Measurements from ENCODE around the gene U2AF1L4. TPM values are rescaled to one million over a fixed set of nuclear protein-coding genes. Genes with fewer than 3 reads are reported as not detected.

Gene U2AF1L4
- total and polyA plus RNA-seq, 2 donors (not counting 1 experiment from before 2014, with no cell fraction given): 62.1 to 89.7 TPM

DNA sequence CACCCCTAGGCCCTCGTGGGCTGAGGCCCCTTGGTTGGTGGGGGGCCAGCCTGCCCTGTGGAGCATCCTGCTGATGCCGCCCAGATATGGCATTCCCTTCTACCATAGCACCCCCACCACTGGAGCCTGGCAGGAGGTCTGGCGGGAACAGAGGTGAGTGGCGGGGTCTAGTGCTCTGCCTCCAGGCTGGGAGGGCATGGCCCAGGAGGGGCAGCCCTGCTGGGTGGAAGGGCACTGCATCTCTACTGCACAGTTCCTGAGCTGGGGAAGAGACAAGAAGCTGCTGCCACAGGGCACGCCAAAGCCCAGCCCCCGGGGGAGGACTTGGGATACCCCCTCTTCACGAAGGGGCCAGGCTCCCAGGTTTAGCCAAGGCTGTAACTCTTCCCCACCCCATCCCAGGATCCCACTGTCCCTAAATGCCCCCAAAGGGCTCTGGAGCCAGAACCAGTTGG is 29.8 kb downstream of the U2AF1L4 start:
- TF ChIP-seq, protein P1, sequence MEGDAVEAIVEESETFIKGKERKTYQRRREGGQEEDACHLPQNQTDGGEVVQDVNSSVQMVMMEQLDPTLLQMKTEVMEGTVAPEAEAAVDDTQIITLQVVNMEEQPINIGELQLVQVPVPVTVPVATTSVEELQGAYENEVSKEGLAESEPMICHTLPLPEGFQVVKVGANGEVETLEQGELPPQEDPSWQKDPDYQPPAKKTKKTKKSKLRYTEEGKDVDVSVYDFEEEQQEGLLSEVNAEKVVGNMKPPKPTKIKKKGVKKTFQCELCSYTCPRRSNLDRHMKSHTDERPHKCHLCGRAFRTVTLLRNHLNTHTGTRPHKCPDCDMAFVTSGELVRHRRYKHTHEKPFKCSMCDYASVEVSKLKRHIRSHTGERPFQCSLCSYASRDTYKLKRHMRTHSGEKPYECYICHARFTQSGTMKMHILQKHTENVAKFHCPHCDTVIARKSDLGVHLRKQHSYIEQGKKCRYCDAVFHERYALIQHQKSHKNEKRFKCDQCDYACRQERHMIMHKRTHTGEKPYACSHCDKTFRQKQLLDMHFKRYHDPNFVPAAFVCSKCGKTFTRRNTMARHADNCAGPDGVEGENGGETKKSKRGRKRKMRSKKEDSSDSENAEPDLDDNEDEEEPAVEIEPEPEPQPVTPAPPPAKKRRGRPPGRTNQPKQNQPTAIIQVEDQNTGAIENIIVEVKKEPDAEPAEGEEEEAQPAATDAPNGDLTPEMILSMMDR (IDR thresholded peaks at IDR 0.05): no peak
- no peak for TF ChIP-seq EZH2 (IDR thresholded peaks at IDR 0.05; ENCODE audit: borderline replicate concordance, insufficient read depth, low read depth, low read length, poor library complexity, severe bottlenecking)
- Histone ChIP-seq H3K4me3 (ENCODE audit: control extremely low read depth in 1 of 5, extremely low read depth in 1 of 5, insufficient read depth in 1 of 5, low read depth in 2 of 5, low read length in 4 of 5) (peak overlapping the region in 3 of 5 experiments; percentile 76 to 83 (median 76)), H3K27ac (ENCODE audit: low read length in 2 of 2) (peak overlapping the region; percentile 85), H3K4me1 (ENCODE audit: control insufficient read depth in 2 of 2, insufficient read depth in 2 of 2, low read length in 2 of 2) (peaks cover 39 to 82% of the 10 kb centered on the region in 2 donors), H3K79me2 (ENCODE audit: control insufficient read depth, insufficient read depth, low read length) (peaks cover 44% of the 10 kb centered on the region), H3K9ac (ENCODE audit: low read length) (peak overlapping the region; percentile 80), H4K20me1 (ENCODE audit: control insufficient read depth, insufficient read depth, low read length, poor library complexity, severe bottlenecking) (peaks cover 22% of the 10 kb centered on the region), H3K36me3 (replicated peaks in 1 of 2; ENCODE audit: control extremely low read depth in 1 of 2, control insufficient read depth in 1 of 2, extremely low read depth in 1 of 2, insufficient read depth in 2 of 2, low read length in 1 of 2) (peaks cover 0 to 9% of the 10 kb centered on the region in 2 experiments), H2AFZ (ENCODE audit: insufficient read depth, low read depth, low read length, poor library complexity, severe bottlenecking) (no peak overlapping the region), H3K4me2 (replicated peaks; ENCODE audit: low read depth, low read length, poor library complexity, severe bottlenecking) (peak overlapping the region; percentile 94), H3K9me3 (ENCODE audit: control extremely low read depth in 1 of 3, control insufficient read depth in 2 of 3, insufficient read depth in 1 of 3, low read length in 2 of 3) (no peaks in the 10 kb centered on the region), H3K27me3 (replicated peaks in 1 of 4; ENCODE audit: control extremely low read depth in 1 of 4, control insufficient read depth in 3 of 4, insufficient read depth in 4 of 4, low read length in 3 of 4) (no peaks in the 10 kb centered on the region)
- no peak for DNase-seq
- 85% methylated on average over 5 of the region's 7 CpGs for WGBS (ENCODE audit: insufficient coverage)
- Mint-ChIP-seq H3K27ac (peak overlapping the region; percentile 99), H3K27me3 (no peaks in the 10 kb centered on the region), H3K4me3 (peak overlapping the region; percentile 98), H3K4me1 (peaks cover 74% of the 10 kb centered on the region), H3K9me3 (ENCODE audit: insufficient read depth) (no peaks in the 10 kb centered on the region)
- ATAC-seq (ENCODE audit: low read depth): no peak
- ChIA-PET CTCF (interaction anchor here (1.3 to 6.5 kb wide), 5 partner anchors 13 to 33 kb away, joined by 3 to 123 read pairs (median 15); partner anchors contain the start of gene LIN37), POLR2A (interaction anchor here (0.6 to 1.5 kb wide), 4 partner anchors 9 to 33 kb away, joined by 3 to 6 read pairs (median 3); partner anchors contain the start of gene LIN37)
- intact Hi-C loops (cut with micrococcal nuclease): loop anchor here (10.0 kb wide), 2 partner anchors 189 to 371 kb away; partner anchors contain the start of genes FFAR1, HCST, NFKBID and TYROBP
